GM21515 (cell line): Measurements from ENCODE around the gene BOLA2B.
A peak's percentile ranks its signal among the peaks of the same experiment; 100 is the strongest.
"Not testable (repeated sequence)": the region's sequence is repeated elsewhere in the genome, so short reads cannot be mapped to it uniquely, and the experiment has no call there.

Source experiments
- ATAC-seq: cut with Tn5 transposase; IDR thresholded peaks from one replicate; pipeline ENCODE4 v1.9.1; 2021; ENCODE audit not compliant: unreplicated experiment

The BOLA2B gene

GRCh38 chr16:30193615-30194014 lies at the start of gene BOLA2B, which contains the start of gene SLX1A:
TSS of gene BOLA2B (minus strand) at chr16:30193666. CDS start at chr16:30193595, 71 bp downstream.
TSS of gene SLX1A (plus strand) at chr16:30193875. CDS start at chr16:30194085, 210 bp downstream.
- peak; percentile 84 for ATAC-seq

GRCh38 chr16:30217082-30217481 lies 23.6 kb upstream of the BOLA2B start:
- not testable (repeated sequence) for ATAC-seq

- ATAC-seq, result not testable (repeated sequence)
These were observed 17.9 kb upstream of the BOLA2B start for GRCh38 chr16:30211414-30211813.

- ATAC-seq, result not testable (repeated sequence)
These were observed 15.6 kb upstream of the BOLA2B start for GRCh38 chr16:30209032-30209431.

GRCh38 chr16:30207063-30207704 lies 13.7 kb upstream of the BOLA2B start:
- not testable (repeated sequence) for ATAC-seq

- ATAC-seq, result not testable (repeated sequence)
These were observed 12.8 kb upstream of the BOLA2B start for GRCh38 chr16:30206252-30206651.

- ATAC-seq, result not testable (repeated sequence)
These were observed 12.2 kb upstream of the BOLA2B start for GRCh38 chr16:30205541-30206236.

- ATAC-seq, result not testable (repeated sequence)
These were observed 6.3 kb upstream of the BOLA2B start for GRCh38 chr16:30199608-30200343.

GRCh38 chr16:30199049-30199448 lies 5.6 kb upstream of the BOLA2B start, which contains the start of gene SULT1A3:
TSS of gene SULT1A3 (plus strand) at chr16:30199255. CDS start at chr16:30200729, 1,474 bp downstream.
- not testable (repeated sequence) for ATAC-seq

GRCh38 chr16:30197001-30197400 lies 3.5 kb upstream of the BOLA2B start:
- ATAC-seq, result not testable (repeated sequence)

- peak; percentile 50 for ATAC-seq
These were observed 883 bp upstream of the BOLA2B start for GRCh38 chr16:30194172-30194925.

GRCh38 chr16:30193098-30193497 lies 368 bp downstream of the BOLA2B start:
- ATAC-seq, result peak; percentile 10

GRCh38 chr16:30191158-30191557 lies 2.3 kb downstream of the BOLA2B start:
- not testable (repeated sequence) for ATAC-seq

- ATAC-seq, result no peak
These were observed 5.4 kb downstream of the BOLA2B start for GRCh38 chr16:30187971-30188561.

- ATAC-seq, result no peak
These were observed 6.0 kb downstream of the BOLA2B start for GRCh38 chr16:30187556-30187865.

GRCh38 chr16:30186782-30187555 lies 6.5 kb downstream of the BOLA2B start:
- no peak for ATAC-seq

- no peak for ATAC-seq
These were observed 7.1 kb downstream of the BOLA2B start for GRCh38 chr16:30186444-30186781.

- peak; percentile 26 for ATAC-seq
These were observed 7.6 kb downstream of the BOLA2B start for GRCh38 chr16:30185683-30186421.
